GM12864 (cell line): ENCODE results near the gene PPARGC1A.

Experiments used
- DNase-seq: peaks from one replicate; pipeline ENCODE4 v3.0.0-alpha.2; 2011; ENCODE audit warnings: low read depth
- H3K4me3 ChIP-seq: 2 replicates; pipeline ENCODE4 v1.5.1; 2011; ENCODE audit warnings: mild to moderate bottlenecking, low read depth, low read length, control low read depth
- CTCF ChIP-seq: IDR thresholded peaks from 2 replicates; pipeline ENCODE4 v1.5.1; 2011; ENCODE audit warnings: low read depth, mild to moderate bottlenecking, moderate library complexity, low read length, control low read depth, inconsistent platforms; ENCODE audit errors: missing control alignments

The PPARGC1A gene

GRCh38 chr4:23915459-23916132 is 25.7 kb upstream of the PPARGC1A start:
- no peak for DNase-seq
- no peak for TF ChIP-seq CTCF

GRCh38 chr4:23911675-23912455 is 22.0 kb upstream of the PPARGC1A start:
- no peak overlapping the region for H3K4me3 ChIP-seq
- no peak for DNase-seq
- TF ChIP-seq CTCF = no peak

More at GRCh38 chr4:23915459-23916132, 25.7 kb upstream of the PPARGC1A start:
- H3K4me3 ChIP-seq = no peak overlapping the region

- no peak for TF ChIP-seq CTCF
These were observed 19.8 kb upstream of the PPARGC1A start for GRCh38 chr4:23909671-23910070.

GRCh38 chr4:23906839-23907238 is 17.0 kb upstream of the PPARGC1A start:
- DNase-seq = no peak
- no peak for TF ChIP-seq CTCF
- H3K4me3 ChIP-seq = no peak overlapping the region

More at GRCh38 chr4:23909671-23910070, 19.8 kb upstream of the PPARGC1A start:
- no peak overlapping the region for H3K4me3 ChIP-seq
- no peak for DNase-seq

GRCh38 chr4:23904639-23905071 is 14.8 kb upstream of the PPARGC1A start:
- no peak overlapping the region for H3K4me3 ChIP-seq
- DNase-seq = no peak
- no peak for TF ChIP-seq CTCF

- TF ChIP-seq CTCF = no peak
- H3K4me3 ChIP-seq = no peak overlapping the region
- no peak for DNase-seq
These were observed 14.1 kb upstream of the PPARGC1A start for GRCh38 chr4:23903859-23904438.
